Tibial artery (tissue), 4 donors: Measurements from ENCODE around the gene STRIP1.

ENCODE experiments used
- DNase-seq, 2 donors: peaks; one replicate each; pipeline ENCODE4 v3.0.0-alpha.2; 2019
- H3K27ac ChIP-seq, 2 donors: fragments of 200-600 bp; sonication (generic) in 1 of 2; 1 replicate in 1 of 2; 2 replicates in 1 of 2; pipeline ENCODE4 v1.5.1; 2018 to 2019; ENCODE audit warnings: mild to moderate bottlenecking in 1 of 2
- H3K27me3 ChIP-seq, 2 donors: fragments of 200-600 bp; sonication (generic) in 1 of 2; one replicate each; pipeline versions ENCODE4 v1.5.1 to v1.6.0; 2016 to 2019
- H3K36me3 ChIP-seq, 3 donors: fragments of 200-600 bp; sonication (generic) in 2 of 3; one replicate each; pipeline ENCODE4 v1.5.1; 2016 to 2019; ENCODE audit warnings: mild to moderate bottlenecking in 2 of 3
- H3K4me1 ChIP-seq, 4 donors: fragments of 200-600 bp; sonication (generic) in 2 of 4; 1 replicate in 3 of 4; 2 replicates in 1 of 4; pipeline ENCODE4 v1.5.1; 2016 to 2019
- H3K4me3 ChIP-seq, 2 donors: fragments of 200-600 bp; sonication (generic) in 1 of 2; 1 replicate in 1 of 2; 2 replicates in 1 of 2; pipeline ENCODE4 v1.5.1; 2018 to 2019; ENCODE audit warnings: mild to moderate bottlenecking in 2 of 2
- H3K9me3 ChIP-seq, 3 donors: fragments of 200-600 bp; sonication (generic) in 1 of 3; one replicate each; pipeline ENCODE4 v1.5.1; 2016 to 2019
- CTCF ChIP-seq, 2 experiments: fragments of 200-600 bp in 1 of 2; fragments of 450-650 bp in 1 of 2; IDR thresholded peaks; one replicate each; pipeline ENCODE4 v1.5.1; 2017 to 2019; ENCODE audit warnings: antibody characterized with exemption in 2 of 2, mild to moderate bottlenecking in 1 of 2, moderate library complexity in 1 of 2
- intact Hi-C: fragments of 100-400 bp; cut with DNase I; formaldehyde crosslinking; loops from one replicate; pipeline ENCODE4 v1.15.0; 2023; ENCODE audit warnings: low total_unique reads

The STRIP1 gene

GRCh38 chr1:110050602-110051261, 16.3 kb downstream of the STRIP1 start:
- peaks cover 62 to 100% (median 98%) of the 10 kb centered on the region in 3 donors for H3K36me3 ChIP-seq
- TF ChIP-seq CTCF (IDR thresholded peaks at IDR 0.05), result no peak
- no peak overlapping the region for H3K4me3 ChIP-seq
- no peaks in the 10 kb centered on the region for H3K27me3 ChIP-seq
- H3K4me1 ChIP-seq, result no peaks in the 10 kb centered on the region
- H3K9me3 ChIP-seq, result no peaks in the 10 kb centered on the region
- intact Hi-C loops, result no loop called here
- DNase-seq, result no peak
- H3K27ac ChIP-seq, result no peak overlapping the region

GRCh38 chr1:110051262-110051648, 16.8 kb downstream of the STRIP1 start:
- no peak overlapping the region for H3K27ac ChIP-seq
- H3K4me1 ChIP-seq, result no peaks in the 10 kb centered on the region
- TF ChIP-seq CTCF (IDR thresholded peaks at IDR 0.05), result no peak
- no peak overlapping the region for H3K4me3 ChIP-seq
- peaks cover 62 to 100% (median 96%) of the 10 kb centered on the region in 3 donors for H3K36me3 ChIP-seq
- H3K9me3 ChIP-seq, result no peaks in the 10 kb centered on the region
- no peak for DNase-seq
- no peaks in the 10 kb centered on the region for H3K27me3 ChIP-seq
- intact Hi-C loops, result no loop called here

GRCh38 chr1:110053552-110054428, 19.4 kb downstream of the STRIP1 start:
- no peaks in the 10 kb centered on the region for H3K9me3 ChIP-seq
- H3K27ac ChIP-seq, result no peak overlapping the region
- peak; percentile 85 to 95 for TF ChIP-seq CTCF (IDR thresholded peaks at IDR 0.05)
- H3K4me1 ChIP-seq, result peaks cover 0 to 5% (median 0%) of the 10 kb centered on the region in 4 donors
- peaks cover 62 to 100% (median 92%) of the 10 kb centered on the region in 3 donors for H3K36me3 ChIP-seq
- no peaks in the 10 kb centered on the region for H3K27me3 ChIP-seq
- no peak overlapping the region for H3K4me3 ChIP-seq
- peak in 1 of 2 donors; percentile 71 for DNase-seq
- intact Hi-C loops, result loop anchor here (2.0 kb wide), 1 partner anchor 53 kb away; no protein-coding TSS in a partner anchor

- Histone ChIP-seq H3K4me3 (no peak overlapping the region), H3K27ac (no peak overlapping the region), H3K9me3 (no peaks in the 10 kb centered on the region), H3K27me3 (no peaks in the 10 kb centered on the region), H3K4me1 (peaks cover 0 to 5% (median 0%) of the 10 kb centered on the region in 4 donors), H3K36me3 (peaks cover 57 to 90% (median 75%) of the 10 kb centered on the region in 3 donors)
- no peak for DNase-seq
- intact Hi-C loops, result no loop called here
- TF ChIP-seq CTCF (IDR thresholded peaks at IDR 0.05), result no peak
Observed at GRCh38 chr1:110055493-110056284, 21.3 kb downstream of the STRIP1 start.

GRCh38 chr1:110056285-110056683, 21.9 kb downstream of the STRIP1 start:
- Histone ChIP-seq H3K27ac (no peak overlapping the region), H3K27me3 (no peaks in the 10 kb centered on the region), H3K4me1 (peaks cover 0 to 5% (median 0%) of the 10 kb centered on the region in 4 donors), H3K9me3 (no peaks in the 10 kb centered on the region), H3K36me3 (peaks cover 57 to 90% (median 69%) of the 10 kb centered on the region in 3 donors), H3K4me3 (no peak overlapping the region)
- no peak for DNase-seq
- no peak for TF ChIP-seq CTCF (IDR thresholded peaks at IDR 0.05)
- intact Hi-C loops, result no loop called here
